GM12892 (cell line): ENCODE measurements around the gene SERINC5.

Experiments used
- POLR2A ChIP-seq: IDR thresholded peaks from 2 replicates; pipeline ENCODE4 v1.6.1; 2011; ENCODE audit warnings: low read depth, low read length, control low read depth
- POLR2AphosphoS5 ChIP-seq: IDR thresholded peaks from 2 replicates; pipeline ENCODE4 v1.6.1; 2011; ENCODE audit warnings: low read depth, low read length, control low read depth

- TF ChIP-seq POLR2AphosphoS5, result no peak
- no peak for TF ChIP-seq POLR2A
Measured at GRCh38 chr5:80249901-80250300, 5.9 kb downstream of the SERINC5 start.
